Middle frontal gyrus (tissue), 1 donor: Measurements from ENCODE around the gene GPATCH1.

ENCODE experiments used
- DNase-seq: peaks from one replicate; pipeline ENCODE4 v3.0.0-alpha.2; 2015; ENCODE audit warnings: low spot score; ENCODE audit errors: extremely low spot score

Gene GPATCH1

GRCh38 chr19:33063356-33063752 lies 17.6 kb upstream of the GPATCH1 start:
- DNase-seq: no peak

- no peak for DNase-seq
Measured at GRCh38 chr19:33063753-33064457, 17.1 kb upstream of the GPATCH1 start.

GRCh38 chr19:33064458-33064791 lies 16.6 kb upstream of the GPATCH1 start:
- DNase-seq: no peak

- no peak for DNase-seq
Measured at GRCh38 chr19:33064792-33065550, 16.0 kb upstream of the GPATCH1 start, which contains the start of gene RHPN2. TSS of gene RHPN2 (minus strand) at chr19:33064888. CDS start at chr19:33064852, 36 bp downstream.

GRCh38 chr19:33066543-33066942 lies 14.4 kb upstream of the GPATCH1 start:
- DNase-seq: no peak

GRCh38 chr19:33067121-33067520 lies 13.9 kb upstream of the GPATCH1 start:
- no peak for DNase-seq

GRCh38 chr19:33071887-33072286 lies 9.1 kb upstream of the GPATCH1 start:
- no peak for DNase-seq

- DNase-seq: no peak
Measured at GRCh38 chr19:33075519-33075918, 5.5 kb upstream of the GPATCH1 start.

- no peak for DNase-seq
Measured at GRCh38 chr19:33085570-33086128, 4.7 kb downstream of the GPATCH1 start.

- DNase-seq: no peak
Measured at GRCh38 chr19:33086955-33087354, 6.0 kb downstream of the GPATCH1 start.

GRCh38 chr19:33089010-33089409 lies 8.0 kb downstream of the GPATCH1 start:
- no peak for DNase-seq

GRCh38 chr19:33090179-33090578 lies 9.2 kb downstream of the GPATCH1 start:
- no peak for DNase-seq

GRCh38 chr19:33093420-33094210 lies 12.6 kb downstream of the GPATCH1 start:
- DNase-seq: no peak

GRCh38 chr19:33094436-33095067 lies 13.6 kb downstream of the GPATCH1 start:
- DNase-seq: no peak

GRCh38 chr19:33096005-33096404 lies 15.0 kb downstream of the GPATCH1 start:
- DNase-seq: no peak

GRCh38 chr19:33098055-33098534 lies 17.1 kb downstream of the GPATCH1 start:
- no peak for DNase-seq

- no peak for DNase-seq
Measured at GRCh38 chr19:33100894-33101644, 20.1 kb downstream of the GPATCH1 start.

- DNase-seq: no peak
Measured at GRCh38 chr19:33102893-33103292, 21.9 kb downstream of the GPATCH1 start.

GRCh38 chr19:33108161-33108560 lies 27.2 kb downstream of the GPATCH1 start:
- no peak for DNase-seq

GRCh38 chr19:33110137-33110910 lies 29.3 kb downstream of the GPATCH1 start:
- no peak for DNase-seq
